ENCODE data around the gene GFOD1.
A peak's percentile ranks its signal among the peaks of the same experiment; 100 is the strongest.

Gene GFOD1

GRCh38 chr6:13384966-13385365 is 102.4 kb downstream of the GFOD1 start:
- TF ChIP-seq TAF1 (IDR thresholded peaks at IDR 0.05; ENCODE audit: borderline replicate concordance, low read depth, low read length) = no peak
- TF ChIP-seq POLR2AphosphoS5 (IDR thresholded peaks at IDR 0.05; ENCODE audit: low read depth, low read length) = no peak
- no peak for TF ChIP-seq POLR2A (IDR thresholded peaks at IDR 0.05; ENCODE audit: low read depth, low read length)
- DNase-seq (ENCODE audit: insufficient read length) (no peak), FAIRE-seq (no peak)

- no peak for FAIRE-seq
Measured at GRCh38 chr6:13384506-13384905, 102.9 kb downstream of the GFOD1 start.

GRCh38 chr6:13383328-13384163 is 103.9 kb downstream of the GFOD1 start:
- TF ChIP-seq TAF1 (IDR thresholded peaks at IDR 0.05; ENCODE audit: borderline replicate concordance, low read depth, low read length) (no peak), POLR2AphosphoS5 (IDR thresholded peaks at IDR 0.05; ENCODE audit: low read depth, low read length) (no peak), POLR2A (IDR thresholded peaks at IDR 0.05; ENCODE audit: low read depth, low read length) (no peak)
- DNase-seq (ENCODE audit: insufficient read length) (peak; percentile 29), FAIRE-seq (peak; percentile 38)

More at GRCh38 chr6:13384506-13384905, 102.9 kb downstream of the GFOD1 start:
- no peak for TF ChIP-seq TAF1 (IDR thresholded peaks at IDR 0.05; ENCODE audit: borderline replicate concordance, low read depth, low read length)
- no peak for TF ChIP-seq POLR2A (IDR thresholded peaks at IDR 0.05; ENCODE audit: low read depth, low read length)
- TF ChIP-seq POLR2AphosphoS5 (IDR thresholded peaks at IDR 0.05; ENCODE audit: low read depth, low read length) = no peak
- no peak for DNase-seq (ENCODE audit: insufficient read length)

GRCh38 chr6:13380761-13381160 is 106.6 kb downstream of the GFOD1 start:
- FAIRE-seq (no peak), DNase-seq (ENCODE audit: insufficient read length) (no peak)
- TF ChIP-seq POLR2AphosphoS5 (IDR thresholded peaks at IDR 0.05; ENCODE audit: low read depth, low read length) (no peak), POLR2A (IDR thresholded peaks at IDR 0.05; ENCODE audit: low read depth, low read length) (no peak), TAF1 (IDR thresholded peaks at IDR 0.05; ENCODE audit: borderline replicate concordance, low read depth, low read length) (no peak)

- DNase-seq (ENCODE audit: insufficient read length) (no peak), FAIRE-seq (no peak)
- TF ChIP-seq POLR2A (IDR thresholded peaks at IDR 0.05; ENCODE audit: low read depth, low read length) (no peak), TAF1 (IDR thresholded peaks at IDR 0.05; ENCODE audit: borderline replicate concordance, low read depth, low read length) (no peak), POLR2AphosphoS5 (IDR thresholded peaks at IDR 0.05; ENCODE audit: low read depth, low read length) (no peak)
Measured at GRCh38 chr6:13378669-13379590, 108.5 kb downstream of the GFOD1 start.

DNA sequence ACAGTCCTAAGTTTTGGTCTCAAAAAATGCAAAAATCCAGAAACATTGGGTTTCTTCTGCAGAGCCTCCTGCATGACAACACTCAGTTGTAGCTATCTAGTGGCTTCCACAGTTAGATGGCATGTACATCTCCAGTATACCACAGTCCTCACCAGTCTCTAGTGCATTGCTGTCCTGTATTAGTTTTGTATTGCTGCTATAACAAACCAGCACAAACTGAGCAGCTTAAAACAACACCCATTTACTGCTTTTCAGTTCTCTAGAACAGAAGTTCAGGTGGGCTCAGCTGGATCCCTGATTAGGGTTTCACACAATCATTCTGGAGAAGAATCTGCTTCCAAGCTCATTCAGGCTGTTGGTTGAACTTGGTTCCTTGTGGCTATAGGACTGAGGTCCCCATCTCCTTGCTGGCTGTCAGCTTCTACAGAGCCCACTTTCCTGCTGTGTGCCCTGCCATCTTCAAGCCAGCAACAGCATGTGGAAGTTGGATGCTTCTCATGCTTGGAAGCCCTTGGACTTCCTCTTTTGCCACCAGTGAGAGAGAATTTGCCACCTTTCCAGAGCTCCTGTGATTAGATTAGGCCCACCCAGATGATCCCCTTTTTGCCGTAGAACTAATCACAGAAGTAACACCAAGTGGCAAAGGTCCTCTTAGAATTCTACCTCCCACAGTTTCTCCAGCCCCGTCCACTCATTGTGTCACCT is 110.2 kb downstream of the GFOD1 start:
- FAIRE-seq (no peak), DNase-seq (ENCODE audit: insufficient read length) (no peak)
- TF ChIP-seq POLR2A (IDR thresholded peaks at IDR 0.05; ENCODE audit: low read depth, low read length) = no peak
- no peak for TF ChIP-seq TAF1 (IDR thresholded peaks at IDR 0.05; ENCODE audit: borderline replicate concordance, low read depth, low read length)
- TF ChIP-seq POLR2AphosphoS5 (IDR thresholded peaks at IDR 0.05; ENCODE audit: low read depth, low read length) = no peak

- DNase-seq (ENCODE audit: insufficient read length) (peak; percentile 37), FAIRE-seq (peak; percentile 61)
- TF ChIP-seq POLR2AphosphoS5 (IDR thresholded peaks at IDR 0.05; ENCODE audit: low read depth, low read length) (no peak), TAF1 (IDR thresholded peaks at IDR 0.05; ENCODE audit: borderline replicate concordance, low read depth, low read length) (no peak), POLR2A (IDR thresholded peaks at IDR 0.05; ENCODE audit: low read depth, low read length) (no peak)
Measured at GRCh38 chr6:13375360-13375878, 112.0 kb downstream of the GFOD1 start.

DNA sequence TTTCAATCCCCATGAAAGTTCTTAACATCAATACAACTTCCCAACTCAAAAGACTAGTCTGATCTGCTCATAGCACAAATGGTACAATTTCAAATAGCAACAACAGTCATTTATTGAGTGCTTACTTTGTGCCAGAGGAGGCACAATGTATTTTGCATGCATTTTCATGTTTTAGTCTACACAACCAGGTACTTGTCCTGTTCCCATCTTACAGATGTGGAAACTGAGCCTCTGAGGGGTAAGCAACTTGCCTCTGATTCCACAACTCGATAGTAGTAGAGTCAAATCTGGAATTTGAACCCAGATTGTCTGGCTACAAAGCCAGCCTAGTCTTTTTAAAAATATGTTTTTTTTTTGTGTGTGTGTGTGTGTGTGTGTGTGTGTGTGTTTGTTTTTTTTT is 113.5 kb downstream of the GFOD1 start:
- DNase-seq (ENCODE audit: insufficient read length) = no peak
- no peak for TF ChIP-seq POLR2A (IDR thresholded peaks at IDR 0.05; ENCODE audit: low read depth, low read length)
- TF ChIP-seq POLR2AphosphoS5 (IDR thresholded peaks at IDR 0.05; ENCODE audit: low read depth, low read length) = no peak
- no peak for TF ChIP-seq TAF1 (IDR thresholded peaks at IDR 0.05; ENCODE audit: borderline replicate concordance, low read depth, low read length)
- peak; percentile 36 for FAIRE-seq

DNA sequence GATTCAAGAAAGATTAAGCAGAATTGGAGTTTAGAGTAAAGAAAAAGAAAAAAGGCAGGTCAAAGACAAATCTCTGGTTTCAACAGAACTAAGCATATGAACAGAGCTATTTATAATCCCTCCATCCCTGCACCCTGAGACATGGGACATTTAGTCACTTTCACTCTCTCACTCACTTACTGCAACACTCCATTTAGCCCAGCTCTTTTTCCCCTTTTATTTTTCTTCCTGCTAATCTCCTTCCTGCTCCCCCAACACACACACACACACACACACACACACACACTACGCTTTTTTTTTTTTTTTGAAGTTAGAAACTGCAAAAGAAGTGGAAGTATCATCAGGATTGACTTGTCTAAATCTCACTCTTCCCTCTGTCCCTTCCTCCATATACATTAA is 113.9 kb downstream of the GFOD1 start:
- TF ChIP-seq POLR2A (IDR thresholded peaks at IDR 0.05; ENCODE audit: low read depth, low read length) = no peak
- TF ChIP-seq POLR2AphosphoS5 (IDR thresholded peaks at IDR 0.05; ENCODE audit: low read depth, low read length) = no peak
- no peak for TF ChIP-seq TAF1 (IDR thresholded peaks at IDR 0.05; ENCODE audit: borderline replicate concordance, low read depth, low read length)
- DNase-seq (ENCODE audit: insufficient read length) (no peak), FAIRE-seq (no peak)

GRCh38 chr6:13372688-13373487 is 114.5 kb downstream of the GFOD1 start:
- TF ChIP-seq TAF1 (IDR thresholded peaks at IDR 0.05; ENCODE audit: borderline replicate concordance, low read depth, low read length) (no peak), POLR2AphosphoS5 (IDR thresholded peaks at IDR 0.05; ENCODE audit: low read depth, low read length) (no peak), POLR2A (IDR thresholded peaks at IDR 0.05; ENCODE audit: low read depth, low read length) (no peak)
- DNase-seq (ENCODE audit: insufficient read length) (no peak), FAIRE-seq (no peak)

Data from GM12892 (cell line).